HepG2 (cell line): ENCODE results near the gene GALNTL6. TPM values are rescaled to one million over a fixed set of nuclear protein-coding genes. Genes with fewer than 3 reads are reported as not detected.

Experiments used
- ATAC-seq: fragments of 200-7000 bp; cut with Tn5 transposase; 3 replicates; pipeline ENCODE4 v1.9.1; 2020; ENCODE audit warnings: mild to moderate bottlenecking, moderate library complexity
- BruUV-seq: library from RNA; stranded (reverse); fragments of 400-500 nt; replicated peaks from 2 replicates; lab custom pipeline; 2021; lab: Mats Ljungman, UMichigan
- CTCF ChIA-PET: fragments of 300-600 bp; formaldehyde crosslinking; extraction: SDS; loops from one replicate; lab custom pipeline; 2021; ENCODE audit warnings: low total read pairs, inconsistent platforms, low intra/inter-chr PET ratio; lab: Yijun Ruan, JAX
- POLR2A ChIA-PET: fragments of 350-600 bp; sonication (Branson Sonifier 250); formaldehyde crosslinking; loops from one replicate; lab custom pipeline; 2020; ENCODE audit warnings: antibody characterized with exemption, inconsistent platforms; lab: Yijun Ruan, JAX
- DNase-seq: peaks from one replicate; pipeline ENCODE4 v3.0.0-alpha.2; 2015; ENCODE audit warnings: low spot score
- FAIRE-seq: peaks from 3 replicates; lab custom pipeline; 2011; peaks lifted over from hg19 to GRCh38; lab: Jason Lieb, UNC
- H2AFZ ChIP-seq: one replicate; pipeline ENCODE4 v1.6.1; 2011; ENCODE audit warnings: low read length, inconsistent platforms
- H3K27ac ChIP-seq: fragments of 300-600 bp; 3 replicates; pipeline ENCODE4 v1.8.0; 2011; ENCODE audit warnings: mixed run types, mild to moderate bottlenecking, mixed read lengths, low read length, inconsistent platforms; ENCODE audit not compliant: insufficient read depth; ENCODE audit errors: extremely low read length
- H3K27me3 ChIP-seq, 2 experiments: fragments of 200-600 bp in 1 of 2; 2 replicates in 1 of 2; 3 replicates in 1 of 2; pipeline versions ENCODE4 v1.6.0 to v1.8.0; 2011; ENCODE audit warnings: low read length in 2 of 2, mild to moderate bottlenecking in 2 of 2, moderate library complexity in 2 of 2, inconsistent platforms in 1 of 2; ENCODE audit not compliant: insufficient read depth in 2 of 2, control insufficient read depth in 1 of 2
- H3K36me3 ChIP-seq, 2 experiments: fragments of 200-600 bp in 1 of 2; replicated peaks in 1 of 2; 2 replicates in 1 of 2; 3 replicates in 1 of 2; pipeline versions ENCODE4 v1.5.1 to v1.8.0; 2011; ENCODE audit warnings: low read length in 2 of 2, inconsistent platforms in 1 of 2; ENCODE audit not compliant: insufficient read depth in 2 of 2, control insufficient read depth in 1 of 2
- H3K4me1 ChIP-seq: 2 replicates; pipeline ENCODE4 v1.5.1; 2012; ENCODE audit warnings: low read length, inconsistent platforms; ENCODE audit not compliant: insufficient read depth
- H3K4me2 ChIP-seq: 2 replicates; pipeline ENCODE4 v1.6.0; 2011; ENCODE audit warnings: low read depth, low read length, inconsistent platforms
- H3K4me3 ChIP-seq, 3 experiments: fragments of 200-600 bp in 1 of 3; sonication (generic), shearing (Covaris generic) in 1 of 3; replicated peaks in 1 of 3; 2 replicates each; pipeline ENCODE4 v1.5.1; 2011 to 2016; ENCODE audit warnings: low read length in 3 of 3, inconsistent platforms in 2 of 3, low read depth in 2 of 3, mild to moderate bottlenecking in 2 of 3, control low read depth in 1 of 3, mixed read lengths in 1 of 3; ENCODE audit not compliant: insufficient read depth in 1 of 3
- H3K79me2 ChIP-seq: one replicate; pipeline ENCODE4 v1.6.1; 2011; ENCODE audit warnings: low read length, inconsistent platforms; ENCODE audit not compliant: insufficient read depth
- H3K9ac ChIP-seq: 2 replicates; pipeline ENCODE4 v1.6.0; 2011; ENCODE audit warnings: mild to moderate bottlenecking, low read depth, low read length, inconsistent platforms; ENCODE audit not compliant: insufficient read depth
- H3K9me3 ChIP-seq: 2 replicates; pipeline ENCODE4 v1.5.1; 2012; ENCODE audit warnings: mild to moderate bottlenecking, low read length
- H4K20me1 ChIP-seq: 2 replicates; pipeline ENCODE4 v1.6.0; 2011; ENCODE audit warnings: inconsistent platforms, mild to moderate bottlenecking, low read length, moderate library complexity; ENCODE audit not compliant: insufficient read depth
- ATRX ChIP-seq: sonication (generic); formaldehyde crosslinking; IDR thresholded peaks from 2 replicates; pipeline ENCODE4 v1.4.0; 2020; ENCODE audit warnings: missing genetic modification reagents, borderline replicate concordance
- BHLHE40 ChIP-seq: IDR thresholded peaks from 2 replicates; pipeline ENCODE4 v1.6.1; 2011; ENCODE audit warnings: low read length, improper control_type of control experiment
- CBX5 ChIP-seq: sonication (generic); formaldehyde crosslinking; IDR thresholded peaks from 2 replicates; pipeline ENCODE4 v1.4.0; 2020; ENCODE audit warnings: missing genetic modification reagents, borderline replicate concordance
- DPF2 ChIP-seq: sonication (generic); formaldehyde crosslinking; IDR thresholded peaks from 2 replicates; pipeline ENCODE4 v1.4.0; 2020; ENCODE audit warnings: mild to moderate bottlenecking, low read depth, missing genetic modification reagents, borderline replicate concordance
- HOXA9 ChIP-seq: sonication (generic); formaldehyde crosslinking; IDR thresholded peaks from 2 replicates; pipeline ENCODE4 v1.8.1; 2022; ENCODE audit warnings: missing genetic modification reagents, mild to moderate bottlenecking, moderate library complexity, borderline replicate concordance
- ISL2 ChIP-seq: sonication (generic); formaldehyde crosslinking; IDR thresholded peaks from 2 replicates; pipeline ENCODE4 v1.5.0; 2020; ENCODE audit warnings: missing genetic modification reagents
- ZNF484 ChIP-seq: sonication (generic); formaldehyde crosslinking; IDR thresholded peaks from 2 replicates; pipeline ENCODE4 v1.5.1; 2020; ENCODE audit warnings: mild to moderate bottlenecking, low read depth, missing genetic modification reagents, borderline replicate concordance
- ZNF672 ChIP-seq: sonication (generic); formaldehyde crosslinking; IDR thresholded peaks from 2 replicates; pipeline ENCODE4 v1.8.1; 2022; ENCODE audit warnings: missing genetic modification reagents
- WGBS: methylation state at CpG from one replicate; pipeline ENCODE4 v1.1.6; 2017; ENCODE audit warnings: low lambda C conversion rate; 5-methylcytosine and 5-hydroxymethylcytosine counted together
- in situ Hi-C: cut with HindIII; loops from 2 replicates; pipeline ENCODE4 v1.10.0; 2017; ENCODE audit warnings: low pct_unique_long_range_greater_than_20kb; ENCODE audit not compliant: extremely low pct_ligation_motif_present
- intact Hi-C: fragments of 100-400 bp; cut with micrococcal nuclease; formaldehyde crosslinking; loops from one replicate; pipeline ENCODE4 v1.10.0; 2022; ENCODE audit not compliant: unreplicated experiment
- polyA plus RNA-seq, 8 experiments: library from polyadenylated mRNA; depleted of rRNA in 3 of 8; stranded (reverse) in 7 of 8; unstranded in 1 of 8; fragments of >200 nt; fragmentation: Illumina TruSeq in 4 of 8; extraction: Trizol in 4 of 8; gene quantifications; 2 replicates each; pipeline versions ENCODE4 v1.2.1 to v1.2.3, GENCODE V29; 2011 to 2016; ENCODE audit warnings: low read depth in 4 of 8, missing spikeins in 1 of 8, mixed read lengths in 1 of 8; ENCODE audit not compliant: insufficient read depth in 1 of 8
- total RNA-seq, 5 experiments: library from RNA; depleted of rRNA; stranded (reverse); fragments of >200 nt; fragmentation: Illumina TruSeq; extraction: Trizol; gene quantifications; 2 replicates each; pipeline ENCODE4 v1.2.3, GENCODE V29; 2016; ENCODE audit warnings: low read depth in 1 of 5
- TF ChIP-seq, protein P1 (sequence below): sonication (generic); formaldehyde crosslinking; IDR thresholded peaks from 2 replicates; pipeline ENCODE4 v1.5.0; 2020; ENCODE audit warnings: mild to moderate bottlenecking, missing genetic modification reagents

Gene GALNTL6
- total and polyA plus RNA-seq, 2 of the 13 experiments (the other 11 are each of a cell fraction or from before 2014, with no cell fraction given) = not detected

- no peak for FAIRE-seq
- Histone ChIP-seq H3K36me3 (no peaks in the 10 kb centered on the region), H3K9ac (no peak overlapping the region), H3K4me1 (no peaks in the 10 kb centered on the region)
- ChIA-PET CTCF (no interaction called here), POLR2A (no interaction called here)
- intact Hi-C loops = no loop called here
- WGBS = 26% methylated on average over 2 of the region's 2 CpGs
- TF ChIP-seq HOXA9 (CRISPR knock-in tag) = no peak
- no peak for TF ChIP-seq CBX5 (CRISPR knock-in tag)
- TF ChIP-seq ATRX = no peak
- TF ChIP-seq ZNF484 (CRISPR knock-in tag) = no peak
- no peak for TF ChIP-seq DPF2 (CRISPR knock-in tag)
- TF ChIP-seq, protein P1, sequence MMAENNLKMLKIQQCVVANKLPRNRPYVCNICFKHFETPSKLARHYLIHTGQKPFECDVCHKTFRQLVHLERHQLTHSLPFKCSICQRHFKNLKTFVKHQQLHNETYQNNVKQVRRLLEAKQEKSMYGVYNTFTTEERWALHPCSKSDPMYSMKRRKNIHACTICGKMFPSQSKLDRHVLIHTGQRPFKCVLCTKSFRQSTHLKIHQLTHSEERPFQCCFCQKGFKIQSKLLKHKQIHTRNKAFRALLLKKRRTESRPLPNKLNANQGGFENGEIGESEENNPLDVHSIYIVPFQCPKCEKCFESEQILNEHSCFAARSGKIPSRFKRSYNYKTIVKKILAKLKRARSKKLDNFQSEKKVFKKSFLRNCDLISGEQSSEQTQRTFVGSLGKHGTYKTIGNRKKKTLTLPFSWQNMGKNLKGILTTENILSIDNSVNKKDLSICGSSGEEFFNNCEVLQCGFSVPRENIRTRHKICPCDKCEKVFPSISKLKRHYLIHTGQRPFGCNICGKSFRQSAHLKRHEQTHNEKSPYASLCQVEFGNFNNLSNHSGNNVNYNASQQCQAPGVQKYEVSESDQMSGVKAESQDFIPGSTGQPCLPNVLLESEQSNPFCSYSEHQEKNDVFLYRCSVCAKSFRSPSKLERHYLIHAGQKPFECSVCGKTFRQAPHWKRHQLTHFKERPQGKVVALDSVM (CRISPR knock-in tag) = no peak
- no peak for TF ChIP-seq BHLHE40
- no peak for TF ChIP-seq ISL2 (CRISPR knock-in tag)
- no peak for TF ChIP-seq ZNF672 (CRISPR knock-in tag)
- TF ChIP-seq, all 625 proteins: peak for 0
- no peaks in the 10 kb centered on the region for H3K9me3 ChIP-seq
- in situ Hi-C loops = no loop called here
- no TSS peak for BruUV-seq
- no peak overlapping the region for H3K27ac ChIP-seq
- no peak overlapping the region for H3K4me3 ChIP-seq
- no peak overlapping the region for H2AFZ ChIP-seq
- ATAC-seq = no peak
- no peaks in the 10 kb centered on the region for H3K27me3 ChIP-seq
- no peaks in the 10 kb centered on the region for H3K79me2 ChIP-seq
- DNase-seq = no peak
- H4K20me1 ChIP-seq = no peaks in the 10 kb centered on the region
- no peak overlapping the region for H3K4me2 ChIP-seq
Observed at GRCh38 chr4:171966356-171966755, 153.2 kb downstream of the GALNTL6 start.
